GM21528 (cell line): ENCODE data around the gene TMEM39B.
"Not testable (repeated sequence)": the region's sequence is repeated elsewhere in the genome, so short reads cannot be mapped to it uniquely, and the experiment has no call there.

ENCODE experiments used
- ATAC-seq: cut with Tn5 transposase; IDR thresholded peaks from one replicate; pipeline ENCODE4 v1.9.1; 2021; ENCODE audit warnings: mild to moderate bottlenecking, moderate library complexity; ENCODE audit not compliant: unreplicated experiment, low FRiP score

Gene TMEM39B

DNA sequence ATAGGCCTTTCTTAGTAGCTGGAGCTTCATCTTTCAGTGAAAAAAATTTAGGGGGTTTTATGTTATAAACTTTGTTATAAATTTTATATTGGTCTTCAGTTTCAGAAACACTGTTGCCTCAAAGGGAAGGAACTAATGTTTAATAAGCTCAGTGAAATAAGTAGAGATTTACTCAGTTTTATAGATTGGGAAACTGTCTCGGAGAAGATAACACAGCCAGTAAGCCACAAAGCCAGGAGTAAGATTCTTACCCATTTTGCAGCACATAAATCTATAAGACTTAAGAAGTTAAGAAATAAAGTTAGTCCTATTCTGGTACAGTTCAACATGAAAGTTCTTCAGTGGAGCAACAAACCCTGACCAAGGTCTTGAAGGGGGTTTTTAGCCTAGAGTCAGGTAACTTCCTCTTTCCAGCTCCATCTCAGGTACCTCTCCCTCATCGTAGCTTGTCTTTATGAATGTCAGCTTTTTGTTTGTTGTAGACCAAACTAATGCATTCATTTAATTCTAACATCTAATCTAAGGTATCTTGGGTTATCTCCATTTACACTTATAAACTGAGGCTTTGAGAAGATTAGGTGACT lies 38.4 kb downstream of the TMEM39B start:
- ATAC-seq, result no peak

DNA sequence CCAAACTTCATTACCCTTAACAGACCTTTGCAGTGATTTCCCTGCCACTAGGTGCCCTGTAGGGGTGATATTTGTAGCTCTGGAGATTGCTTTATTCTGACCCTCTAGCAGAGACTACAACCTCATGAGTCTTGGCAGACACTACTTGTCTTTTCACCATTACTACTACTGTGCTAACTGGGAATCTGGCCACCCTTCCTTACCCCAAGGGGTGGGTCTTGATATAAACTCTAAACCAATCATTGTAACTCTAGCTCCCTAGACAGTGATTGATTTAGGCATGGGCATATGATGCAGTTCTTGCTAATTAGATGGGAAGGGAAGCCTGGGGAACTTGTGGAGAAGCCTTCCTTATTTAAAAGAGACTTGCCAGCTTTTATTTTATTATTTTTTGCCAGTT lies 39.0 kb downstream of the TMEM39B start:
- no peak for ATAC-seq

DNA sequence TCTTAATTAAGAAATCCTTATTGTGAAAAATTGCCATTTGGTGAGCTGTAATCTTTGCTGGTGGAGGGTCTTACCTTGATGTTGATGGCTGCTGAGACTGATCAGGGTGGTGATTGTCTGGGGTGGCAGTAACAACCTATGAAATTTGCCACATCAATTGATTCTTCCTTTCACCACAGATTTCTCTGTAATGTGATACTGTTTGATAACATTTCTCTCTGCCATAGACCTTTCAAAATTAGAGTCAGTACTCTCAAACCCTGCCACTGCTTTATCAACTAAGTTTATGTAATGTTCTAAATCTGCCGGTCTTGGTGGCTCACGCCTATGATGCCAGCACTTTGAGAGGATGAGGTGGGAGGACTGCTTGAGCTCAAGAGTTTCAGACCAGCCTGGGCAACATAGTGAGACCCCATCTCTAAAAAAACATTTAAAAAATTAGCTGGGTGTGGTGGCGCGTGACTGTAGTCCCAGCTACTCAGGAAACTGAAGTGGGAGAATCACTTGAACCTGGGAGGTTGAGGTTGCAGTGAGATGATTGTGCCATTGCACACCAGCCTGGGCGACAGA lies 40.2 kb downstream of the TMEM39B start:
- no peak for ATAC-seq

DNA sequence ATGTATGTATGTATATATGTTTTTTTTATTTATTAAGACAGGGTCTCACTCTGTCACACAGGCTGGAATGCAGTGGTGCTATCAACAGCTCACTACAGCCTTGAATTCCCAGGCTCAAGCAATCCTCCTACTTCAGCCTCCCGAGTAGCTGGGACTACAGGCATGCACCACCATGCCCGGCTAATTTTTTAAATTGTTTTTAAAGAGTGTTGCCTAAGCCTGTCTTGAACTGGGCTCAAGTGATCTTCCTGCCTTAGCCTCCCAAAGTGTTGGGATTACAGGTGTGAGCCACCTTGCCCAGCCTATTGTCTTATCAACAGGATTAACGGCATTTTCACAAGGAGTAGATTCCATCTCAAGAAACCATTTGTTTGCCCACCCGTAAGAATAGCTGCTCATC lies 40.7 kb downstream of the TMEM39B start:
- ATAC-seq, result not testable (repeated sequence)

DNA sequence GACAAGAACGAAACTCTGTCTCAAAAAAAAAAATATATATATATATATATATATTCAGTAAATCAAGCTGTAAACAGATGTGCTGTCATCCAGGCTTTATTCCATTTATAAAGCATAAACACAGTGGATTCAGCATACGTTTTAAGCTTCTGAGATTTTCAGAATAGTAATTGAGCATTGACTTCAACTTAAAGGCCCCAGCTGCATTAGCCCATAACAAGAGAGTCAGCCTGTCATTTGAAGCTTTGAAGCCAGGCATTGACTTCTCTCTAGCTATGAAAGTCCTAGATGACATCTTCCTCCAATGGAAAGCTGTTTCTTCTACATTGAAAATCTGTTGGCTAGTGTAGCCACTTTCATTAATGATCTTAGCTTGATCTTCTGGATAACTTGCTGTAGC lies 41.7 kb downstream of the TMEM39B start:
- ATAC-seq, result no peak

DNA sequence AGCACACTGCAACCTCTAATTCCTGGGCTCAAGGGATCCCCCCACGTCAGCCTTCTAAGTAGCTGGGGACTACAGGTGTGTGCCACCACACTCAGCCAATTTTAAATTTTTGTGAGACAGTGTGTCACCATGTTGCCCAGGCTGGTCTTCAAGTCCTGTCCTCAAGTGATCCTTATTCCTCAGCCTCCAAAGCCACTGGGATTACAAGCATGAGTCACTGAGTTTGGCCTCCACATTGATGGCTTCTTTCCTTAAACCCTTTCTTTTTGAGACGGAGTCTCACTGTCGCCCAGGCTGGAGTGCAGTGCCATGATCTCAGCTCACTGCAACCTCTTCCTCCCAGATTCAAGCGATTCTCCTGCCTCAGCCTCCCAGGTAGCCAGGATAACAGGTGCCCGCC lies 42.8 kb downstream of the TMEM39B start:
- no peak for ATAC-seq

DNA sequence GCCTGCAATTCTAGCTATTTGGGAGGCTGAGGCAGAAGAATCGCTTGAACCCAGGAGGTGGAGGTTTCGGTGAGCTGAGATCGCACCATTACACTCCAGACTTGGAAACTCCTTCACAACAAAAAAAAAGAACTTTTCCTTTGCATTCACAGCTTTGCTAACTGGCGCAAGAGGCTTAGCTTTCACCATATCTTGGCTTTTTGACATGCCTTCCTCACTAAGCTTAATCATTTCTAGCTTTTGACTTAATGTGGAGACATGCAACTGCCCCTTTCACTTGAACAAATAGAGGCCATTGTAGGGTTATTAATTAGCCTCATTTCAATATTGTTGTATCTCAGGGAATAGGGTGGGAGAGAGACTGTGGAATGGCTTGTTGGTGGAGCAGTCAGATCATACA lies 43.8 kb downstream of the TMEM39B start:
- ATAC-seq, result no peak

DNA sequence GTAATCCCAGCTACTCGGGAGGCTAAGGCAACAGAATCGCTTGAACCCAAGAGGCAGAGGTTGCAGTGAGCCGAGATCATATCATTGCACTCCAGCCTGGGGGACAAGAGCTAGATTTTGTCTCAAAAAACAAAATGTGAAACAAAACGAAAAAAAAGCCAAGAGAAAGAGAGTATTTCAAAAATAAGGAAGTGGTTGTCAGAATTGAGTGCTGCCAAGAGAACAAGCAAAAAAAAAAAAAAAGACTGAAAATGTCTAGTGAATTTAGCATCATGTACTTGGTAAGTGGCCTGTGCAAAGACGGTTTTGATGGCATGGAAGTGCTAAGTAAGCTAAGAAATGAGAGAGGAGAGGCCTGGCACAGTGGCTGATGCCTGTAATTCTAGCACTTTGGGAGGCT lies 49.4 kb downstream of the TMEM39B start:
- ATAC-seq, result no peak

DNA sequence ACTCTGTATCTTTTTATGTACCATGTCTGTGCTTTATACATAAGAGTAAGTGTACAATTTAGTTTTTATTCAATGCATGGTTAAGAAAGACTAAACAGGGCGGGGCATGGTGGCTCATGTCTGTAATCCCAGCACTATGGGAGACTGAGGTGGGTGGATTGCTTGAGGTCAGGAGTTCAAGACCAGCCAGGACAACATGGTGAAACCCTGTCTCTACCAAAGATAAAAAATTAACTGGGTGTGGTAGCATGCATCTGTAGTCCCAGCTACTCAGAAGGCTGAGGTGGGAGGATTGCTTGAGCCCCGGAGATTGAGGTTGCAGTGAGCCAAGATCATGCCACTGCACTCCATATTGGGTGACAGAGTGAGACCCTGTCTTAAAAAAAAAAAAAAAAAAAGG lies 50.6 kb downstream of the TMEM39B start:
- not testable (repeated sequence) for ATAC-seq

DNA sequence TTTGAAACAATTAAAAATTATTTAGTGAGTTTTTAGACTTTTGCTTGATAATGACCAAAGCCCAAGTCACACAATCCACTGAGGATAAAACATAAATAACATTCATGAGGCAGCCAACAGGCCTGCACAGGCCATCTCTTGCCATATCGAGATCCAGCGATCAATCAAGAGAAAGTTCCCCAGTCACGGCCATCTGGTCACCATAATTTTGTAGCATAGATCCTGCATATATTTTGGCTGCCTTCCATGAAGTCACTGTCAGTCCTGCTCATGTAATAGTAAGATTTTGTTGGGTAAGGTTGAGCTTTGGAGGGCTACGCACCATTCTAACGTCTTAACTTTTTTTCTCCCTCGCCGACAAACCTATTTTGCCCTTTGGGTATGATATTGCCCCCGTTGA lies 52.6 kb downstream of the TMEM39B start:
- no peak for ATAC-seq

DNA sequence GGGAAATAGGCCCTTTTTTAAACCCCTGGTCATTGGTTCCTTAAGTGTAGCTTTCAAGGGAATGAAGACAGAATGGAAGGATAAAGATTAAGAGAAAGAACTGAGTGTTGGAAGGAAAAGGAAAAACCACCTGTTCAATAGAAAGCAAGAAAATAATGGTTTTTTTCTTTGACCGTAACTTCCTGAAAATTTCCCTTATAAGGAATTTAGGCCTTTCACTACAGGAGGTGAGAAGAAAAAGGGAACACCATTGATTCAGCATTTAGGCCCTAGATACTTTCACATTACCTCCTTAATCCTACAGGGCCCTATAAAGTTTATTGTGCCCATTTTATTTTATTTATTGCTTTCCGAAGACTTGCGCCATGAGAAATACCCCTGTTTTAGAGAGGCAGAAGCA lies 54.0 kb downstream of the TMEM39B start:
- no peak for ATAC-seq

DNA sequence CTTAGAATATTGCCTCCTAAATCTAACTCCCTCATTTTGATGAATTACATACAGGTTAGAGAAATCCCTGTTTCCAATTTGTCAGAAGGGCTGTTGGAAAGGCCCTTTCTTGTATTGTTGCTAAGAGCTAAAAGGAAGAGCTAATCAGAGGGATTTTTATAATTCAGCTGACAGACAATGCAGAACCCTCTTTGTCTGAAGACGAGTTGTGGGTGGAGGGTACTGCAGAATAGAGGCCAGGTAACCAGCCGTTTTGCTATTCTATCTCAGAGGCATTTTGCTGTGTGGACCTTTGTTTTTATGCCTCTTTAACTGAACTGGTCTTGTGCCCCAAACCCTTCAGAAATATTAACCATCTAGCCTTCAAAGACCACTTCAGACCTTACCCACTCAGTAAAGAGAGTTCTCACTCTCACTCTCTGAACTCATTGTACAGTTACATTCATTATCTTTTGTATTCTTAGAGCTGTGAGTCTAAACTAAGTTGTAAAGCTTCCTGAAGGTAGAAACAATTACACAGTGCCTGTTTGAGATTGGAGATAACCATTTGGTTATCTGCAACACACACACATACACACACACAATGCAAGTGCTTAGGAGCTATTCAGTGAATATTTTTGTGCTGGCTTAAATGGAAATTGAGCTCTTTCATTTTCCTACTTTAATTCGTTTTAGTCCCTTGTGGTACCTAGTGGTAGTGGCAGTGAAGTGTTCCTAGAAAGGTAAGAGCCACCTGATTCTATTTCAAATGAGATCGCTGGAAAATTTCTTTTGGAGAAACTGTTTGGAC lies 54.9 kb downstream of the TMEM39B start:
- no peak for ATAC-seq

DNA sequence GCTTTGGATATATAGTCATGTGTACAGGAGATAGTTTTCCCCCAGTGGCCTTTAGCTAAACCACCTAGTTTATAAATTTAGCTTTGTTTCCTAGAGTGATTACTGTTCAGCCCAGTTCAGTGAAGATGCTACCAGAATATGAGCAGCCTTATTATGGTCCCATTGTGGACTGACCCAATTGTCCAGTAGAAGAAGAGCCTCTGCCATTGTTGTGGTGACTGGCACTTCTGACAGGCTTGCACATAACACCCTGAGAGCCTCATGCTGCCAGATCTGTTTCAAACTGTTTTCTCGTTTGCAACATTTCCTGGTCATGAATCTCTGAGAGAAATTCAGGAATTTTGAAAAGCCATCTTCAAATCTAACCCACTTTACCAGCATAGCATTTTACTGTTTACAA lies 55.7 kb downstream of the TMEM39B start:
- ATAC-seq, result no peak

DNA sequence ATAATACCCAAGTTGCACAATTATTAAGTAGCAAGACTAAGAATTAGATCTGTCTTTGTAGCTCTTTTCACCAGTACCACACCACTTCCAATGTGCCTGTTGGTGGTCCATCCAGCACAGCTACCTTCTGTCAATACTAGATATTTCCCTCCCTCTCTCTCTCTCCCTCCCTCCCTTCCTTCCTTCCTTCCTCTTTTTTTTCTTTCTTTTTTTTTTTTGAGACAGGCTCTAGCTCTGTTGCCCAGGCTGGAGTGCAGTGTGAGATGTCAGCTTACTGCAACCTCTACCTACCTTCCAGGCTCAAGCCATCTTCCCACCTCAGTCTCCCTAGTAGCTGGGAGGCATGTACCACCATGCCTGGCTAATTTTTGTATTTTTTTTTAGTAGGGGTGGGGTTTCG lies 56.2 kb downstream of the TMEM39B start:
- ATAC-seq, result no peak

DNA sequence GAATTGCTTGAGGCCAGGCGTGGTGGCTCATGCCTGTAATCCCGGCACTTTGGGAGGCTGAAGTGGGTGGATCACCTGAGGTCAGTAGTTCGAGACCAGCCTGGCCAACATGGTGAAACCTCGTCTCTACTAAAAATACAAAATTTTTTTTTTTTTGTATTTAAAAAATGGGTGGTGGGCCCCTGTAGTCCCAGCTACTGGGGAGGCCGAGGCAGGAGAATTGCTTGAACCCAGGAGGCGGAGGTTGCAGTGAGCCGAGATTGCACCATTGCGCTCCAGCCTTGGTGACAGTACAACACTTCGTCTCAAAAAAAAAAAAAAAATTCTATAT lies 61.2 kb downstream of the TMEM39B start:
- not testable (repeated sequence) for ATAC-seq

DNA sequence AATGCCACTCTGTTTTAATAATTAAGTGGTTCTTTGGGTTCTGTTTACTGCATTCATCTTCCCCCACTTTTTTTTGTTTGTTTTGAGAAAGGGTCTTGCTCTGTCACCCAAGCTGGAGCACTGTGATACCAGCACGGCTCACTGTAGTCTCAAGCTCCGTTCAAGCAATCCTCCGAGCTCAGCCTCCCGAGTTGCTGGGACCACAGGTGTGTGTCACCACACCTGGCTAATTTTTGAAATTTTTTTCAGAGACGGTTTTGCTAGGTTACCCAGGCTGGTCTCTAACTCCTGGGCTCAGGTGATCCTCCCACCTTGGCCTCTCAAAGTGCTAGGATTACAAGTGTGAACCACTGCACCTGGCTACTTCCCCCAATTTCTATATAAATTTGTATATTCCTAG lies 64.4 kb downstream of the TMEM39B start:
- no peak for ATAC-seq

DNA sequence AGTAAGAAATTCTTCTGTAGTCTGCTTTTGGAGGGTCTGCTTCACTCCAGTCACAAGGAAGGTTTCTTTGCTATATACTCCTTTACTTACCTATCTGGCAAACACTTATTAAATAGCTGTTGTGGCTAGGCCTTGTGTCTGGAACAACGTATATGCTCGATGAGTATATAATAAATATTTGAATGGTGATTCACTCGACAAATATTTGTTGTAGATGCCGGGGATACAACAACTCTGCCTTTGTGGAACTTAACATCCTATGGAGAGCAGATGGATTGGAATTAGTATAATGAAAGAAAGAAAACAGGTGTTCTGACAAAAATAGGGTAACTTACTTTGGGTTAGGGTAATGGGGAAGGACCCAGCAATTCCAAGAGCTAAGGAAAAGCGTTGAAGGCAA lies 66.2 kb downstream of the TMEM39B start:
- ATAC-seq, result no peak

DNA sequence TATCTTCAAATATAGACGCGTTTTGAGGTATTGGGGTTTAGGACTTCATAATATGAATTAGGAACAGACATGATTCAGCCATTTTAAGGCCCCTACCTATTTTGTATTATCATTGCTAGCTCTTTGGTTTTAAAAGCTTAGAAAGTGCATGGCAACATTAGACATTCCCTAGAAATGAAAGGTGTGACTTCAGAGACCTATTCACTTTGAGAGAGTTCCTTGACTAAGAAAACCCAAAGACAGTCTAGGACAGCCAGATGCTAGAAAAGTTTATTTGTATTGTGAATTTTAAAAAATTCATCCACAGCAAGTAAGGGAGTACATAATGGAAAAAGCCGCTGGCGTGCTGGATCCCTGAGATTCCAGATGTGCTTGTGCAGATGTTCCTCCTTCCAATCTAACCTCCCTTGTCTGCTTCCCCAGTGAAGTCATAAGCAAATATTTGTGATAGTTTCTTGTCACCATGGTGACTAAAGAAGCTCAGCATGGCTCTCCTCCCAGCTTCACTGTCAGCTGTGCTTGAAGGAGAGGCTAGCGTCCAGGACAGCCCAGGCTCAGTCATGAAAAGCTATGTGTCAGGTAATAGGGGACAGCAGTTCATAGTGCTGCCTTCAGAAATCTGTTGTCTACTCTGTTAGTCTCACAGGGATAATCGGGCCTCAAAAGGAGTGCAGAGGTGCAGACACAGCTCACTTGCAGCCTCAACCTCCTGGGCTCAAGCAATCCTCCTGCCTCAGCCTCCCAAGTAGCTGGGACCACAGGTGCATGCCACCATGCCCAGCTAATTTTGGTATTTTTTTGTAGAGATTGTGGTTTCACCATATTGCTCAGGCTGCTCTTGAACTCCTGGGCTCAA lies 69.9 kb downstream of the TMEM39B start:
- ATAC-seq, result no peak

DNA sequence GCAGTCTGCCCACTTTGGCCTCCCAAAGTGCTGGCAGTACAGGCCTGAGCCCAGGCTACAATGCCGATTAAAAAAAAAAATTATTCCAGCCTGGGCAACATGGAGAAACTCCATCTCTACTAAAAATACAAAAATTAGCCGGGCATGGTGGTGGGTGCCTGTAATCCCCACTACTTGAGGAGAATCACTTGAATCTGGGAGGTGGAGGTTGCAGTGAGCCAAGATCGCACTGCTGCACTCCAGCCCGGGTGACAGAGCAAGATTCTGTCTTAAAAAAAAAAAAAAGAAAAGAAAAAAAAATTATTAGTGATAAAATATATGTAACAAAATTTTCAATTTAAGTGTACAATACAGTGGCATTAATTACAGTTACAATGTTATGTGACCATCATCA lies 70.6 kb downstream of the TMEM39B start:
- ATAC-seq, result not testable (repeated sequence)

DNA sequence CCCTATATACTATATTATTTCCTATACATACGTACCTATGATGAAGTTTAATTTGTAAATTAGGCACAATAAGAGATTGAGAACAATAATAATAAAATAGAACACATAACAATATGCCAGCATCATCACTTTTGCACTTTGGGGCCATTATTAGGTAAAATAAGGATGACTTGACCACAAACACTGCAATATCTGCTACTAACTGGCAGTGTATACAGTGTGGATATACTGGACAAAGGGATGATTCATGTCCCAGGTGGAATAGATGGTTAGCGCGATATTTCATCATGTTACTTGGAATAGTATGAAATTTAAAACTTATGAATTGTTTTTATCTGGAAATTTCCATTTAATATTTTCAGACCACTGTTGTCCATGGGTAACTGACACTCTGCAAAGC lies 71.3 kb downstream of the TMEM39B start:
- ATAC-seq, result no peak

DNA sequence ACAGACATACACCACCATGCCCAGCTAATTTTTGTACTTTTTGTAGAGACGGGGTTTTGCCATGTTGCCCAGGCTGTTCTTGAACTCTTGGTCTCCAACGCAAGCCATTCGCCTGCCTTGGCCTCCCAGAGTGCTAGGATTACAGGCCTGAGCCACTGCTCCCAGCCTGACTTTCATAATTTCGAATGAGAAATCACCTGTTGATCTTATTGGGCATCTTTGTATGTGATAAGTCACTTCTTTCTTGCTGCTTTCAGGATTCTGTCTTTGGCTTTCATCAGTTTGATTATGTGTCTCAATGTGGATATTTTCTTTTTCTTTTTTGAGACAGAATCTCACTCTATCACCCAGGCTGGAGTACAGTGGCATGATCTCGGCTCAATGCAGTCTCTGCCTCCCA lies 75.1 kb downstream of the TMEM39B start:
- not testable (repeated sequence) for ATAC-seq
